ENCODE data around the gene SMC1A.
"Not testable (repeated sequence)": the region's sequence is repeated elsewhere in the genome, so short reads cannot be mapped to it uniquely, and the experiment has no call there.

Gene SMC1A

GRCh38 chrX:53422086-53422860, at the start of gene SMC1A:
SMC1A (minus strand) TSS chrX:53422654; CDS start chrX:53422600, 54 bp downstream.
- peak; percentile 9 for FAIRE-seq

GRCh38 chrX:53471346-53471745, 48.9 kb upstream of the SMC1A start:
- no peak for FAIRE-seq

GRCh38 chrX:53468659-53469058, 46.2 kb upstream of the SMC1A start:
- not testable (repeated sequence) for FAIRE-seq

GRCh38 chrX:53458082-53458481, 35.6 kb upstream of the SMC1A start:
- no peak for FAIRE-seq

GRCh38 chrX:53456254-53456653, 33.8 kb upstream of the SMC1A start:
- FAIRE-seq: no peak

GRCh38 chrX:53452812-53453211, 30.4 kb upstream of the SMC1A start:
- FAIRE-seq: no peak

- no peak for FAIRE-seq
Observed at GRCh38 chrX:53449632-53450031, 27.2 kb upstream of the SMC1A start.

- no peak for FAIRE-seq
Observed at GRCh38 chrX:53447441-53447840, 25.0 kb upstream of the SMC1A start.

GRCh38 chrX:53445977-53446376, 23.5 kb upstream of the SMC1A start:
- no peak for FAIRE-seq

- FAIRE-seq: no peak
Observed at GRCh38 chrX:53442322-53442631, 19.8 kb upstream of the SMC1A start.

GRCh38 chrX:53441531-53442321, 19.3 kb upstream of the SMC1A start:
- FAIRE-seq: no peak

GRCh38 chrX:53440621-53441517, 18.4 kb upstream of the SMC1A start:
- FAIRE-seq: no peak

- peak; percentile 64 for FAIRE-seq
Observed at GRCh38 chrX:53440101-53440500, 17.6 kb upstream of the SMC1A start.

- no peak for FAIRE-seq
Observed at GRCh38 chrX:53438832-53439230, 16.4 kb upstream of the SMC1A start.

GRCh38 chrX:53438174-53438831, 15.8 kb upstream of the SMC1A start:
- FAIRE-seq: peak; percentile 97

GRCh38 chrX:53437206-53437605, 14.8 kb upstream of the SMC1A start:
- no peak for FAIRE-seq

GRCh38 chrX:53435997-53436396, 13.5 kb upstream of the SMC1A start:
- peak; percentile 75 for FAIRE-seq

- FAIRE-seq: no peak
Observed at GRCh38 chrX:53433651-53434639, 11.5 kb upstream of the SMC1A start, which contains the start of gene HSD17B10. HSD17B10 (minus strand) TSS chrX:53434370; CDS start chrX:53434345, 25 bp downstream.

GRCh38 chrX:53430231-53430630, 7.8 kb upstream of the SMC1A start:
- FAIRE-seq: no peak

- no peak for FAIRE-seq
Observed at GRCh38 chrX:53429755-53430154, 7.3 kb upstream of the SMC1A start.

GRCh38 chrX:53422861-53423306, 430 bp upstream of the SMC1A start, which contains the start of gene RIBC1:
RIBC1 (plus strand) TSS chrX:53422873; CDS start chrX:53426277, 3,404 bp downstream.
- no peak for FAIRE-seq

Measured in islet of Langerhans (tissue), 1 donor.